RWPE2 (cell line): ENCODE data around the gene ITPK1.

Source experiments
- ATAC-seq: fragments of 200-7000 bp; cut with Tn5 transposase; 3 replicates; pipeline ENCODE4 v1.9.1; 2021; ENCODE audit warnings: low read depth
- DNase-seq: peaks from one replicate; pipeline ENCODE4 v3.0.0-alpha.2; 2020; ENCODE audit warnings: low spot score
- H3K27ac ChIP-seq: fragments of 450-650 bp; 2 replicates; pipeline ENCODE4 v1.5.1; 2017; ENCODE audit warnings: mild to moderate bottlenecking; ENCODE audit not compliant: poor library complexity, severe bottlenecking
- H3K27me3 ChIP-seq: fragments of 250-450 bp; sonication (Bioruptor Pico); 2 replicates; pipeline ENCODE4 v1.5.1; 2021; ENCODE audit warnings: mild to moderate bottlenecking, moderate library complexity; ENCODE audit not compliant: insufficient read depth, poor library complexity, severe bottlenecking
- H3K36me3 ChIP-seq: fragments of 250-450 bp; sonication (Bioruptor Pico); 2 replicates; pipeline ENCODE4 v1.5.1; 2020; ENCODE audit warnings: low read depth, mild to moderate bottlenecking, moderate library complexity
- H3K4me1 ChIP-seq: fragments of 250-450 bp; sonication (Bioruptor Pico); 2 replicates; pipeline ENCODE4 v1.5.1; 2021; ENCODE audit warnings: mild to moderate bottlenecking, moderate library complexity; ENCODE audit not compliant: insufficient read depth, poor library complexity, severe bottlenecking
- H3K4me3 ChIP-seq: fragments of 250-450 bp; sonication (Bioruptor Pico); 2 replicates; pipeline ENCODE4 v1.5.1; 2021; ENCODE audit warnings: mild to moderate bottlenecking, moderate library complexity; ENCODE audit not compliant: severe bottlenecking
- H3K9me3 ChIP-seq: fragments of 250-450 bp; sonication (Bioruptor Pico); 2 replicates; pipeline ENCODE4 v1.5.1; 2021; ENCODE audit warnings: mild to moderate bottlenecking, moderate library complexity; ENCODE audit not compliant: severe bottlenecking
- TF ChIP-seq, protein P1 (sequence below): fragments of 450-650 bp; IDR thresholded peaks from one replicate; pipeline ENCODE4 v1.5.1; 2017; ENCODE audit warnings: mild to moderate bottlenecking, moderate library complexity; ENCODE audit not compliant: poor library complexity, severe bottlenecking

The ITPK1 gene

GRCh38 chr14:93014058-93015023 is 101.4 kb downstream of the ITPK1 start:
- Histone ChIP-seq H3K36me3 (peaks cover 25% of the 10 kb centered on the region), H3K4me3 (no peak overlapping the region), H3K9me3 (no peaks in the 10 kb centered on the region), H3K27ac (no peak overlapping the region), H3K27me3 (no peaks in the 10 kb centered on the region), H3K4me1 (no peaks in the 10 kb centered on the region)
- DNase-seq (no peak), ATAC-seq (no peak)
- TF ChIP-seq, protein P1, sequence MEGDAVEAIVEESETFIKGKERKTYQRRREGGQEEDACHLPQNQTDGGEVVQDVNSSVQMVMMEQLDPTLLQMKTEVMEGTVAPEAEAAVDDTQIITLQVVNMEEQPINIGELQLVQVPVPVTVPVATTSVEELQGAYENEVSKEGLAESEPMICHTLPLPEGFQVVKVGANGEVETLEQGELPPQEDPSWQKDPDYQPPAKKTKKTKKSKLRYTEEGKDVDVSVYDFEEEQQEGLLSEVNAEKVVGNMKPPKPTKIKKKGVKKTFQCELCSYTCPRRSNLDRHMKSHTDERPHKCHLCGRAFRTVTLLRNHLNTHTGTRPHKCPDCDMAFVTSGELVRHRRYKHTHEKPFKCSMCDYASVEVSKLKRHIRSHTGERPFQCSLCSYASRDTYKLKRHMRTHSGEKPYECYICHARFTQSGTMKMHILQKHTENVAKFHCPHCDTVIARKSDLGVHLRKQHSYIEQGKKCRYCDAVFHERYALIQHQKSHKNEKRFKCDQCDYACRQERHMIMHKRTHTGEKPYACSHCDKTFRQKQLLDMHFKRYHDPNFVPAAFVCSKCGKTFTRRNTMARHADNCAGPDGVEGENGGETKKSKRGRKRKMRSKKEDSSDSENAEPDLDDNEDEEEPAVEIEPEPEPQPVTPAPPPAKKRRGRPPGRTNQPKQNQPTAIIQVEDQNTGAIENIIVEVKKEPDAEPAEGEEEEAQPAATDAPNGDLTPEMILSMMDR, result no peak

DNA sequence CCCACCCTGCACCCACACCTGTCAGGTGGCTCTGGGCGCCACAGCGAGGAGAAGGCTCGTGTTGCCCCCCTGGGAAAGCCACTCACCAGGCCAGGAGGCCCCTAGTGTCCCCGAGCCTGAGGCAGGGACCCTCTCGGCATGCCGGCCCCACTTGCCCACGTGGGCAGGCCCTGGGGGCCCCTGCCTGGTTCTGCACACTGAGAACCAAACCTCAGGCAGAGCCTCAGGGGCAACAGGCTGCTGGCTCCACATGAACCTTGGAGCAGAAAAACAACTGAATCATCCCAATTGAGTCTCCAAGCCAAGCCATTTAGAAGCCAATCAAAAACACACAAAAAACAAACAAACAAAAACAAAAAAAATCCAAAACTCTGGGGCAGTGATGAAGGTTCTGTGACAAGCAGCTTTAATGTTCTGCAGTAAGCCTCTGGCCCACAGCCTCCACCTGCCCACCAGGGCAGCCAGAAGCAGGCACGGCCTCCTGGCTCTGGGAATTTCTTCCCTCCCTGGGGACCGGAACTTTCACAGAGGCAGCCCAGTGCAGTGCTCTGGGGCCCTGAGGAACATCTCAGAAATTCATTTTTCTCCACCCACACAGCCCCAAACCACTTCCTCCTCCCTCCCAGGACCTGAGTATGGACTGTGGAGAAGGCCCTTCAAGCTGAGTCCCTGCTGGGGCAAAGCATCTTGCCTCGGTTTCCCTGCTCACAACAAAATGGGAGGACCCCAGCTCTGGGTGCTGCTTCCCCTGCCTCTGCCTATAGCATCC is 102.6 kb downstream of the ITPK1 start:
- no peak overlapping the region for H3K27ac ChIP-seq
- H3K4me1 ChIP-seq, result peaks cover 9% of the 10 kb centered on the region
- H3K36me3 ChIP-seq, result peaks cover 25% of the 10 kb centered on the region
- DNase-seq (no peak), ATAC-seq (no peak)
- no peak overlapping the region for H3K4me3 ChIP-seq
- TF ChIP-seq, protein P1, result no peak
- no peaks in the 10 kb centered on the region for H3K9me3 ChIP-seq
- H3K27me3 ChIP-seq, result no peaks in the 10 kb centered on the region

DNA sequence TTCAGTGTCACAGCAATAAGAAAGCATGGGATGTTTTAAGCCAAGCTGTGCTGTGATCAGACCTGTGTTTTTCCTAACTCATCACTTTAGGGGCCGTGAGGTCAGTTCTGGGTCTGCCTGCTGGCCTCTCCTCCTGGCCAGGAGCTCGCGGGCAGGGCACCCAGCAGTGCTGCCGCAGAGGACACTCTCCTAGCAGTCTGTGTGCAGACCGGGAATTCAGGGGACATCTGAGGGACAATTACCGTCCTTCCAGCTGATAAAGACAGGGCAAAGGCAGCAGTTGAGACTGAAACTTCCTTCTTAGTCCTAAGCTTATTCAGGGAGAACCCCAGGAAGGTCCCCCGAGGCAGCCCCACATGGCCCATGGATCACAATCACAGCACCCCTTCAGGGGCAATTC is 103.2 kb downstream of the ITPK1 start:
- Histone ChIP-seq H3K9me3 (no peaks in the 10 kb centered on the region), H3K36me3 (peaks cover 25% of the 10 kb centered on the region), H3K4me3 (no peak overlapping the region), H3K4me1 (peaks cover 15% of the 10 kb centered on the region), H3K27me3 (no peaks in the 10 kb centered on the region), H3K27ac (no peak overlapping the region)
- no peak for DNase-seq
- TF ChIP-seq, protein P1, result no peak
- no peak for ATAC-seq

DNA sequence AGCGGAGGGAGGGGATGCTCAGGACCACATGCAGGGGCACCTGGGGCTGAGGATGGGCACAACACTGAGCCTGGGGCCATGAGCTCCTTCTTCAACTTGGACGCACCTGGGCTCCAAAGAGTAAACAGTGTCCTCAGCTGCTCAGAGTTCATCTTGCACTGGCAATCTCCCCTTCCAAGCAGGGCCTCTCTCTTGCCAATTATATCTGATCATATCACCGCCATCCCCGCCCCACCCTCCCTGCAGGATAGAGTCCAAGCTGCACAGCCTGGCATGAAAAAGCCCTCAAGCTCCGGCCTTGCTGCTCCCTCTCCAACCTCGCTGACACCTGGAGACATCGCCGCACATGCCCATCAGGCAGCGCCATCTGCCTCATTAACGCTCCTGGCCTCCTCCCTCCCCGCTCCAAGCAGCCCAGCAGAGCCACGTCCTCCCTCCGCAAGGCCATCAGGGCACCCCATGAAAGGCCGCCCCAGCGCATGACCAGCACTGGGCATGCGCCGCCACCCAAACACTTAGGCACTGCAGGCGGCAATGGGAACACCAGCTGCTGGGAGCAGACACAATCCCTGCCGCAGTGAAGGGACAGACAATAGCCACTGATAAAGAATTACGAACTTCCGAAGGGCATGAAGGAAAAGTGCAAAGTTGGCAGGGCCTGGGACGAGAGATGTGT is 103.9 kb downstream of the ITPK1 start:
- Histone ChIP-seq H3K9me3 (no peaks in the 10 kb centered on the region), H3K4me1 (peaks cover 17% of the 10 kb centered on the region), H3K27me3 (no peaks in the 10 kb centered on the region), H3K27ac (no peak overlapping the region), H3K4me3 (no peak overlapping the region), H3K36me3 (peaks cover 20% of the 10 kb centered on the region)
- TF ChIP-seq, protein P1, result no peak
- ATAC-seq, result no peak
- DNase-seq, result no peak
